Glomerular endothelial cell (primary cell): ENCODE results near the gene NADK. TPM values are rescaled to one million over a fixed set of nuclear protein-coding genes. Genes with fewer than 3 reads are reported as not detected.

Source experiments
- DNase-seq: peaks from one replicate; pipeline ENCODE4 v3.0.0-alpha.2; 2011; ENCODE audit warnings: low read depth, low spot score; ENCODE audit errors: extremely low read depth
- total RNA-seq: library from RNA; depleted of rRNA; stranded (reverse); fragments of >200 nt; gene quantifications from 2 replicates; pipeline ENCODE4 v1.2.3, GENCODE V29; 2015

Gene NADK, protein sequence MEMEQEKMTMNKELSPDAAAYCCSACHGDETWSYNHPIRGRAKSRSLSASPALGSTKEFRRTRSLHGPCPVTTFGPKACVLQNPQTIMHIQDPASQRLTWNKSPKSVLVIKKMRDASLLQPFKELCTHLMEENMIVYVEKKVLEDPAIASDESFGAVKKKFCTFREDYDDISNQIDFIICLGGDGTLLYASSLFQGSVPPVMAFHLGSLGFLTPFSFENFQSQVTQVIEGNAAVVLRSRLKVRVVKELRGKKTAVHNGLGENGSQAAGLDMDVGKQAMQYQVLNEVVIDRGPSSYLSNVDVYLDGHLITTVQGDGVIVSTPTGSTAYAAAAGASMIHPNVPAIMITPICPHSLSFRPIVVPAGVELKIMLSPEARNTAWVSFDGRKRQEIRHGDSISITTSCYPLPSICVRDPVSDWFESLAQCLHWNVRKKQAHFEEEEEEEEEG
- total RNA-seq, result 91.0 and 134 TPM in 2 replicates

DNA sequence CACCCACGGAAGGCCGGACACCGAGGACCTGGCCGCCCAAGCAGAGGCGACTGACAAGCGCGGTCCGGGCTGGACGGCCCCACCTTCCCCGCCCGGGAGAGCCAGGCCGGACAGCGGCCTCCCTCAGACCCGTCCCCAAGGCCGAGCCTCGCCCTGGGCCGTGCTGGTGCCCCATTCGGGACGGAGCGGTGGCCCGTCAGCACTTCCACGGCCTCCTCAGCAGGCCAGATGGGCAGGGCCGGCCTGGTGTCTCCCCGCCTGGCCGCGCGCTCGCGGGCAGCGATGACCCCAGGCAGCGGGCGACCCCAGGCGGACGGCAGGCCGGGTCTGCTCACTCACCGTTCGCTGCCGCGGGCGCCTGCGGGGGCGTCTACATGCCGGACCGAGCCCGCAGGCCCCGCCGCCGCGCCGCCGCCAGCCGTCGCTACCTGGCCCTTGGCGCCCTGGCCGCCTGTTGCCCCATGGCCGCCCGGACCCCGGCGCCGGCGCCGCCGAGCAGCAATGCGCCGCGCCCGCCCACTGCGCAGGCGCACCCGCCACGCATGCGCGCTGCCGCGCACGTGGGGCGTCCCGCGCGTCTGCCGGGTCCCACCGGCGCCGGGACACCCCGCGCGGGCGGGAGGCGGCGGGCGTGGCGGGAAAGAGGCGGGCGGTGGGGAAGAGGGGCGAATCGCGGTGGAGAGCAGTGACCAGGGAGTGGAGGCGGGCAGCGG is at the start of gene NADK:
NADK (minus strand) TSS at position 521 of the 713 bp plus-strand sequence. CDS start 13,064 bp downstream, outside the sequence.
- no peak for DNase-seq

DNA sequence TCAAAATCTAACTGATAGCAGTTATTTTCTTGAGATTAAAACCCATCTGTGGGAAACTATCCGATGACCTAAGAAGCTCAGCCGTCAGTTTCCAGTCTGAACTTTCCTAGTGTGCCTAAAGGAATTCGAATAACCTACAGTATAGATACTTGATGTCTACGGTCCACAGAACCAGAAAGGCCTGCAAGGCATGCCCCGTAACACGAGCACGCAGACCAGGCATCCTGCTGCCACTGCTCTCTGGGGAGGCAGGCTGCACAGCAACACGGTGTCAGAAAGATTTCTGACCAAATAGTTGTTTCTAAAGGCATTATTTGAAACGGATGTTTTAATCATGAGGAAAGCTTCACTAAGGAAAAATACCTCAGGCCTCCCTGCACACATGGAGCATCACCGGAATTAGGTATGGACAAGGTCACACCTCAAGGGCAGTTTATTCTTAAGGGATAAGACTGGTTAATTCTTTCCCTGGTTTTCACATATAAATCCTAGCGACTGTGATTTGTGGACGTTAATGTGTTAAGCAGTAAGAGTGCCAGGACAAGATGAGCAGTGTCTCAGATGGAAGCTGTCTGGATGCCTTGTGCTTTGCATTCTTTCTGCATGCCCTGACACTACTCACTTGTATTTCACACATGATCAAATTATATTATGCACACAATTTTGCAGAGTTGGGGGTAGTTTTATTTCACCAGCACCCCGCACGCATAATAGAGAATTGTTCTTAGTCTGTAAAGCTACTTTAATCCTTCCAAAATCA is 49.0 kb upstream of the NADK start:
- DNase-seq, result no peak

DNA sequence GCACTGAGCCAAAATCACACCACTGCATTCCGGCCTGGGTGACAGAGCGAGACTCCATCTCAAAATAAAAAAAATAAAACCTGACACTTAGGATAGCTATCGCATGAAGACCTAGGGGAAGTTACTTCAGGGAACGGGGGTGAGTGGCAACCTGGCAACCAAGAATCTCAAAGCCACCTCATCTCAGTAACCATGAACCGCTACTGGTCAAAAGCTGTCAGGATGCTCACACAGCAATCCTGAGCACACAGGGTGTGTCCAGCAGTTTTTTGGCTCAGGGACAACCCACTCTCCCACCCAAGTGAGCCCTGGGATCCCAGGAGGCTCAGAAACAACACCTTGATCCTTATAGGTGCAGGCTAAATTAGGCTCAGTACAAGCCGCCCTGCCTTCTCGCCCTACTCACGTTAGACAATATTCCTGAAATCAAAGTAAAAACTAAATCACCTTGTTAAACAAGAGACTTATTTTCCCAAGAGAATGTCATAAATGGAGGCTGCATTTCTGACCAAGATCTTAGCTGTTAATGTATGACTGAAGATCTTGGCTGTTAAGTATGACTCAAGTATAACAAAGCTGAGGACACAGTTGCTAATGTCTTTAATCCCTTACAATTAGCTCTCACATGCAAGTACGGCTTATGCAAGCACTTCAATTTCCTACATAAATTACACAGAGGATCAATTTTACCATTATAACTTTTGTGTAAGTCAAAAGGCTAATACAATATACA is 48.3 kb upstream of the NADK start:
- no peak for DNase-seq

DNA sequence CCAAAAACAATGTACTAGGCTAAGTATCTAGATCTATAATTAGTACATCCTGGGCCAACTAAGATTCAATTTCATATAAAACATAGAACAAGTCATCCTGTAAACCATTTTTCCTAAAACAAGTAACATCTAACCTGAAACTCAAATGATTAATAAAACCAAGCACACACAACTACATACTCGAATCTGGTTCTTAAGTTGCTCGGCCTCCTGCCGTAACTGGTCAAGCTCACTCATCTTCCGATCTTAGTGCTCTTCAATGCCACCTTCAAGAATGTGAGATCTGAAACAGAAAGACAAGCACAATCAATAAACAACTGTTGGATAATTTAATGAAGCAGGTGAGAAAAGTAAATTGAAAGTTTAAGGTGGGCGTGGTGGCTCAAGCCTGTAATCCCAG is 46.9 kb upstream of the NADK start:
- DNase-seq, result no peak

DNA sequence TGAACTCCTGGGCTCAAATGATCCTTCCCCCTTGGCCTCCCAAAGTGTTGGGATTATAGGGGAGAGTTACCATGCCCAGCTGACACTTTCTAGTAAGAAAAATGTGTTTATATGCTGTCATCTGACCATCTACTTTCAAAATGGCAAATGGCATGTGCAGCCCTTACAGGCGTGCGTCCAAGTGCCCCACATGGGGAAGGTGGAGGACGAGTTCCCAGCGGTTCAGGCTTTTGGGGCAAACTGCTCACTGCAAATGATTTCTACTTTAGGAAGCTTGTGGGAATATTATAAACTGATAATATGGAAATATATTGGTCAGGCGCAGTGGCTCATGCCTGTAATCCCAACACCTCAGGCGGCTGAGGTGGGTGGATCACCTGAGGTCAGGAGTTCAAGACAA is 41.5 kb upstream of the NADK start:
- no peak for DNase-seq

DNA sequence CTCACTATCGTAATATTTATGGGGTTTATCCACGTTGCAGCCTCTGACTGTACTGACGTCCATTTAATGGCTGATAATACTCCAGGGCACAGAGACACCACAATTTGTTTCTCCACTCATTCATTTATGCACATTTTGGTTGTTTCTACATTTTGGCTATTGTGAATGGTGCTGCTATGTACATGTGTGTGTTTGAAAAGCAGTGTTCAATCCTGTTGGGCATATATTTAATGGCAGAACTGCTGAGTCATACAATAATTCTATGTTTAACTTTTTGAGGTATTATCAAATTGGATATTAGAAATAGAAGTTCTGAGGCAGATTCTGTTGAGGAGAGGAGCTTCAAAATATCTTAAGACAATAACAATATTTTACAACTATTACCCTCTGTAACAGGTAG is 39.0 kb upstream of the NADK start:
- no peak for DNase-seq

DNA sequence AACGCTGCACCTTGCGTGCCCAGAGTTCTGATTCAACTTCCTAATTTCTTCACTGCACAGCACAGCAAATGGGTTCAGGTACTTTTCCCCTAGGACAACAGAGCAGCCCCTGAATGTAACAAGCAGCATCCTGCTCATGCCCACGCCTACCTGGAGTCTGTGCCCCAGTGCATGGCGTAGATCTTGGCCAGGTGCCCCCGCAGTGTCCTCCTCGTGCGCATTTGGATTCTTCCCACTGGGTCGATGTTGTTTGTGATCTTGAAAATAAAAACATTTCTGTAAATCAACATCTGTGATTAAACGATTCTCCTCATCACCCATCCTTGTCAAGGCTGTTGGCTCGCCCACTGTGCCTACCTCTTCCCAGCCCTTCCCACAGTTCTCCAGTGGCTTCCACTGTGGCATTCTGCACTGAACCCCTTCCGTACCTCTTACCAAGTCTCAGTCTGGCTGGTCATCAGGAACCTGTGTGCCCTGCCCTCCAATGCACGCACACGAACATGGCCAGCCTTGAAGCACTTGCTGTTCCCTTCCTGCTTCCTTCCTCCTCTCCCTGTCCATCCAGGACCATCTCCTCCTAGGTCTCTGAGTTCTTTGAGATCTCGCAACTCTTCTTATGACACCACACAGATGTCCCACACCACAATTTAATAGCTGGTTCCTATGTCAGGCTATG is 37.5 kb upstream of the NADK start:
- DNase-seq, result no peak

DNA sequence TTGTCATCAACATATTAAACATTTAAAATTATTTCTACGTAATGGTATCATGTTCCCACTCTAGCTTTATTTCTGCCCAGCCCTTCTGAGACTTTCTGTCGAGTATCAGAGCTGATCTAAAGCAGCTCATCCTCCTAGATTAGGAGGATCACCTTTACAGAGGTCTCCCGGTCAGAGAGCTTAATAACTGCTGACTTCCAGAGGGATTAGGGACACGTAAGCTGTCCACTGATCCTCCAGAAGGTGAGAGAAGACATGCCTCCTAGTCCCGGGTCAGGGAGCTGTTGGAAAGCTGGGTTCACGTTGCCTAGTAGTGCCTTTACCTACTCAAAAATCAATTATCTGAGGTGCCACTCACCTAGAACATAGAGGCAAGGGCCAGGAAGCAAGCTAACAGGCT is 31.2 kb upstream of the NADK start:
- no peak for DNase-seq

DNA sequence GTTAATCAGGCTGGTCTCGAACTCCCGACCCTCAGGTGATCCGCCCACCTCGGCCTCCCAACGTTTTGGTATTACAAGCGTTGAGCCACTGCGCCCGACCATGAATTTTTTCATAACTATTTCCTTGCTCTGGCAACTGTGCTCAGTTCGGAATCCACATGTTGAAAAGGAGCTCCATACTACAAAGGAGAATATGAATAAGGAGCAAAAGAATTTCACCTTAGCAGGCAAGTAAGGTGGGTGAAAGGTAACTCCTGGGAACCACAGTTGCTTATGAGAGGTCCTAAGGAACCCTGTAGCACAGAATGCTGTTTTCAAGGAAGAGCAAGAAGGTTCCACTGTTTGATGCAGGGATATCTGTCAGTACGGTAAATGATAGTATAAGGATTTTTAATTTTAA is 29.9 kb upstream of the NADK start:
- DNase-seq, result no peak

DNA sequence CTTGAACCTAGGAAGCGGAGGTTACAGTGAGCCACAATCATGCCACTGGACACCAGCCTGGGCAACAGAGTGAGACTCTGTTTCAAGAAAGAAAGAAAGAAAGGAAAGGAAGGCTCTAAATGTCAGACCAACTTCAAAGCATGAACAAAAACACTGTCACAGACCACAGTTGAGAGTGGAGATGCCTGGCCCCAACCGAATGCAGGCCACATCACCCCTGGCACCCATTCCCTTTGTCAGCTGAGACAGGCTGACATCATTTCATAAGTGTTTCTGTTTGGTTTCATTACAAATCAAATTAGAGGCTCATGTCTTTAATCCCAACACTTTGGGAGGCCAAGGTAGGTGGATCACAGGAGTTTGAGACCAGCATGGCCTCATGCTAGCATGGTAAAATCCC is 28.6 kb upstream of the NADK start:
- DNase-seq, result no peak

DNA sequence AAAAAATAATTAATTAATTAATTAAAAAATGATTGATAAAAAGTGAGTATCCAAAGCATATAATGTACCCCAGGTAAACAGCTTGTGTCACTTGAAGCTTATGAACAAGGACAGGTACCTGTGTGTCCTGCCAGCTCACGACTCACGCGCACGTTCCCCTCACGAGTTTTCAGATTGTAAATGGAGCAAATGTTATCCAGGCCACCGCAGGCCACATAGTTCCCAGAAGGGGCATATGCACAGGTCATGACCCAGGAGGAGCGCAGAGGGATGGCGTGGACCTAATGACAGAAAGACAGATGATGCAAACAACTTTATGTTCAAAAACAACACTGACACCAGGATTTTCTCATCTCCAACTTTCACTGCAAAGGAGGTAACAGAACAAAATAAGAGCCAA is 26.0 kb upstream of the NADK start:
- no peak for DNase-seq

DNA sequence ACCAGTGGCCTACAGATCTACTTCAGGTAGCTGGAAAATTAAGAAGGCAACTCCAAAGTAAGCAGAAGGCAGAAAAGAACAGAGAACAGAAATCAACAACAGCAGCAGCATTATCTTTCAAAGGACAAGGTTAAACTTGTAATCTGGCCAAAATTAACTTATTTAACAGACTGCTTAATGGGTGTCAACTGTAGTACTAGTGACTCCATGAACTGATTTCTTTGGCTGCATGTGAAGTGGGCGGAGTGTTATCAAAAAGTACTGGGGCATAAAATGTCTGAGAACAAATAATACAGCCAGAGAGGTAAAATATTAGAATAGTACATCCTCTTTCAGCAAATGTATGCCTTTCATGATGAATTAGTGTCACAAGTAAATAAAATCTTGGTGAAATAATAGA is 24.6 kb upstream of the NADK start:
- DNase-seq, result no peak

DNA sequence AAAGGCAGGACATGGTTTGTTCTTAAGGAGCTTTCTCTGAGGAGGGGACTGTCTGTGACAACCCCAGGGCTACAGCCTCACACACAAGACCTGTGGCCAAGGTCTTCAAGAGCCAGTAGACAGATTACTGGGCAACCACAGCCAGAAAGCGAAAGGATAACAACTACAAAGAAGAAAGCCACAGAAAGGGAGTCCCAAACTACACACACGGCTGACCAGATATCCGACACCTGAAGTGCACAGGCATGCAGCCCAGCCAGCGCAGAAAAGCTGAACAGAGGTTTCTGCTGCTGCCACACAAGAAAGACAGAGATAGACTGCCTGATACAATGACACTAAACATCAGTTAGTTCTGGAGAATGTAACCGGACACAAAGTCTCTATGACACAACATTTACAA is 21.4 kb upstream of the NADK start:
- no peak for DNase-seq

DNA sequence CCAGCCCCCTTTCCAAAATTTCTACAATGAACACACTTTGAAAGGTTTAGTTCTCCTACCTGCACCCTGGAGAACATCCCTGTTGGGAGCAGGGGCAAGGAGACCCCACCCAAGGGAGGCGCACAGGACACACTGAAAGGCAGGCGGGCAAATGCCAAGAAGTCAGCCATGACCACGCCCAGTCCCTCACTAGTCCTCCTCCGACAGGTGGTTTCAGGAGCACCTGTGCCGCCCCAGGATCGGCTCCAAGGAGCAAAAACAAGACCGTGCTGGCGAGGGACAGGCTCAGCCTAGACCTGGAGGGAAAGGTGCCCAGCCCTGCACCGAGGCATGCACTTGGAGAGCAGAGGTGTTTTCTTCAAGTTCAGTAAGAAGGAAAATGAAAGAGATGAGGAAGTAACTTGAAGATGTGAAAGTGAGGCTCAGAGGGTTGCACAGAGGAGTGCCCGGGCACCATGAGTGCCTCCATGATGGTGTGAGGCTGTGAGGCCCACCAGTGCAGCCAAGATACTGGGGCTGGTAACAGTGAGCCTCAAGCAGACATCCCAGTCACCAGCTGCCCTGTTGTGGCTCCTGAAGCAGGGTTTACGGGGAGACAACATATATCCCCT is 19.6 kb upstream of the NADK start:
- DNase-seq, result no peak

DNA sequence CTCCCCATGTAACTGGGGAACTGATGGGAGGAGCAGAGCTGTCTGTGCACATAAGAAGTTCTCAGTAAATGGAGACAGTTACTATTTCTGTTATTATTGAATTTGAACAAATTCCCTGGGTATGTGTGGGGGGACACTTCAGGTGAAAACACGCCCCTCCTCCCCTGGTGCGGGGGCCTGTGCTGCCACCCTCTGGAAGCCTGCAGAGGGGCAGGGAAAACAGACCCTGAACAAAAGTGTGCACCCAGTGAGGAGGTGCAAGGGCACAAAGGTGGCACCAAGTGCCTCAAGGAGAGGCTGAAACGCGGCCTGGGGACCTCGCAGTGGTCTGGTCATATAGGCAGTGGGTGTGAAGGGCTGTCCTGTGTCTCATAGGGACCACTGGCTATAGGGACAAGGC is 18.2 kb upstream of the NADK start:
- no peak for DNase-seq

DNA sequence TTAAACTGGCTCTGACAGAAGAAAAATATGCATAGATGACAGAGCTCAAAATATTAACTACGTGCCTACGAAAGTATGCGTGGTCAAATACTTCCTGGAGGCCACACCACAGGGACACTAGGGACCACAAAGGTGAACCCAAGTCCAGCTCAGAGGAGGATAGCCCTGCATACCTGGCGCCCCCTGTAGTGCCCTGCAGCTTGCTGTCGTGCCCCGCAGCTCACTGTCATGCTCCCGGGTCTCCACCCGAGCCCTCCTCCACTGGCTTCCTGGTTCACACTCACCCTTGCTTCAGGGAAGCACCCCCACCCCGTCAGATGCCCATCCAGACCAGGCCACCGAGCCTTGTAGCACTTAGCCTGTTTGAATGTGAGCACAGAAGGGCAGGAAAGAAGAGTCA is 16.7 kb upstream of the NADK start:
- DNase-seq, result no peak

DNA sequence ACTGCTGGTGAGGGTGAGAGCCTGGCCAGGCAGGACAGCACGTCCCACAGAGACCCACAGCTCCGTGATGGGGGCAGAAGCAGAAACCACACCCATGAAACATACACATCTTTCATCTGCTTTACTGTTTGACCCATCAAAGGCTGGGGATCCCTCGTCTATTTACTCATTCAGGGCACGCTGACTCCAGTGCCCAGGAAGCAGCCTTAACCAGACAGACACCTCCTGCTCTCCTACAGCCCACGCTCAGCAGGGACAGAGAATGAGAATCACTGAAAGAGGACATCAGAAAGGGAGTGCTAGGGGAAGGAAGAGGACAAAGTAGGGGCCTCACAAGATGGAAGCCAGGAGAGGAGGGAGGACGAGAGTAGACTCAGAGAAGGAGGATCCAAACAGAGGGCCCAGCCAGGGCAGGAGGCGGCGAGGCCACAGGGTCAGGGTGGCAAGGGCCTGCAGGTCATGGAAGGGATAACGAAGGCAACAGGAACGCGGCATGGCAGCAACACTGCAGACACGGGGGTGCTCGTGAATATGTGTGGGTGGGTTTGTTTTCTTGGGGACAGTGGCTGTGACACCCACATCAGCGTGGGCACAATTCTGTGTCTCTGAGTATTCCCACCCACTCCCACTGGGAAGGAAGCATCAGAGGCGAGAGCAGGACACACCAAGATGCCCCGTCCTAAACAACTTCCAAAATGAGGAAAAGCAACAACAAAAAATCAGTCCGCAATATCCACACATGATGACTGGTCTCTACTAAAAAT is 15.4 kb upstream of the NADK start:
- no peak for DNase-seq

DNA sequence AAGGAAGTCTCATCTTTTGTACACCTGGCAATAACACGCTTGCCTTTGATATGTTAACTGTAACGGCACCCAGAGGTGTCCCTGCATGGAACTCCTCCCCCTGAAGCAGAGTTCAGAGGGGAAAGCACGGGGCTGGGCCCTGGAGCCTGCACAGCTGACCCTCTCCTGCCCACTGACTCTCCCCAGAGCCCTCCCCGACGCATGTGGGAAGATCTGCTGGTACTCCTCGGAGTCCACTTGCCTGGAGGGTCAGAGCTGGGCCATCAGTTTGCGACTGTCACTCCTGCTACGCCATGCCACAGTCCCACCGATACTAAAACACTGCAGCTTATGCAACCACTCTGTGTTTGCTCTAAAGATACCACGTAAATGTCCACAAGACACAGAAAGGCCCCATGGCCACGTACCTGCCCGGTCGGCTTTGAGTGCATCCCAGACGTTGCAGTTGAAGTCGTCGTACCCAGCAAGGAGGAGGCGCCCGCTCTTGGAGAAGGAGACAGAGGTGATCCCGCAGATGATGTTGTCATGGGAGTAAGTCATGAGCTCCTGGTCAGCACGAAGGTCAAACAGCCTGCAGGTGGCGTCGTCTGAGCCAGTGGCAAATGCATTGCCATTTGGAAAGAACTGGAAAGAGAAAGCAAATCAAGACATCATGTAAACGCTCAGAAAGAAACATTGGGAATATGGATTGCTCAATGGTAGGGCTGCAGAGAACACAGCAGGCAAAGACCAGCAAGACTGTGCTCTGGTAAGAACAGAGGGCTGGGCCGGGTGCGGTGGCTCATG is 10.6 kb upstream of the NADK start:
- no peak for DNase-seq
